Lung (tissue), 12 donors: ENCODE results near the gene SLF2. TPM values are rescaled to one million over a fixed set of nuclear protein-coding genes. Genes with fewer than 3 reads are reported as not detected.

Experiments
- ATAC-seq: fragments of 200-7000 bp; cut with Tn5 transposase; one replicate; pipeline ENCODE4 v1.9.1; 2020; ENCODE audit warnings: moderate number of reproducible peaks; ENCODE audit not compliant: insufficient read depth, low FRiP score
- DNase-seq, 3 donors: peaks; one replicate each; pipeline ENCODE4 v3.0.0-alpha.2; 2013 to 2017
- H3K27ac ChIP-seq, 2 donors: one replicate each; pipeline ENCODE4 v1.5.1; 2013; ENCODE audit warnings: mild to moderate bottlenecking in 2 of 2, moderate library complexity in 2 of 2, control low read depth in 1 of 2, inconsistent platforms in 1 of 2, low read depth in 1 of 2, low read length in 1 of 2
- H3K27me3 ChIP-seq, 3 donors: one replicate each; pipeline ENCODE4 v1.5.1; 2013; ENCODE audit warnings: low read length in 2 of 3; ENCODE audit not compliant: control insufficient read depth in 3 of 3, insufficient read depth in 3 of 3
- H3K36me3 ChIP-seq, 4 donors: one replicate each; pipeline ENCODE4 v1.5.1; 2013; ENCODE audit warnings: low read length in 4 of 4, mild to moderate bottlenecking in 1 of 4, moderate library complexity in 1 of 4; ENCODE audit not compliant: control insufficient read depth in 4 of 4, insufficient read depth in 4 of 4
- H3K4me1 ChIP-seq, 5 donors: one replicate each; pipeline ENCODE4 v1.5.1; 2013; ENCODE audit warnings: low read length in 5 of 5, mild to moderate bottlenecking in 2 of 5, moderate library complexity in 1 of 5; ENCODE audit not compliant: control insufficient read depth in 5 of 5, insufficient read depth in 5 of 5
- H3K4me3 ChIP-seq: one replicate; pipeline ENCODE4 v1.5.1; 2013; ENCODE audit warnings: mild to moderate bottlenecking, control low read depth, moderate library complexity
- H3K9ac ChIP-seq, 2 donors: one replicate each; pipeline ENCODE4 v1.5.1; 2013; ENCODE audit warnings: low read length in 2 of 2, control low read depth in 1 of 2; ENCODE audit not compliant: insufficient read depth in 1 of 2
- H3K9me3 ChIP-seq, 4 donors: one replicate each; pipeline ENCODE4 v1.5.1; 2013; ENCODE audit warnings: low read length in 3 of 4, mild to moderate bottlenecking in 1 of 4, moderate library complexity in 1 of 4; ENCODE audit not compliant: control insufficient read depth in 4 of 4, insufficient read depth in 3 of 4
- WGBS, 2 donors: extraction: QIAGEN DNeasy Blood & Tissue Kit; methylation state at CpG; one replicate each; pipeline ENCODE4 v1.1.7; 2013; 5-methylcytosine and 5-hydroxymethylcytosine counted together
- polyA plus RNA-seq, 2 donors: library from polyadenylated mRNA; stranded (reverse); fragments of 200-250 nt; gene quantifications; one replicate each; pipeline ENCODE4 v1.2.1, GENCODE V29; 2013
- total RNA-seq, 2 donors: library from RNA; depleted of rRNA in 1 of 2; stranded (reverse); fragments of >200 nt in 1 of 2; gene quantifications; one replicate each; pipeline ENCODE4 v1.2.1, GENCODE V29; 2014 to 2021
- TF ChIP-seq, protein P1 (sequence below): IDR thresholded peaks from 2 replicates; pipeline ENCODE4 v1.5.1; 2012; ENCODE audit warnings: mild to moderate bottlenecking; ENCODE audit errors: control extremely low read depth, extremely low read depth
- donor health status: control.
- donor health status: control.
- donor health status: Bipolar disorder and iron deficiency.
- donor health status: healthy.
- donor health status: DM: yes; HTN: yes; CAD: no.

The SLF2 gene
- total and polyA plus RNA-seq, 4 donors: 7.1 to 60.0 (median 21.8) TPM

DNA sequence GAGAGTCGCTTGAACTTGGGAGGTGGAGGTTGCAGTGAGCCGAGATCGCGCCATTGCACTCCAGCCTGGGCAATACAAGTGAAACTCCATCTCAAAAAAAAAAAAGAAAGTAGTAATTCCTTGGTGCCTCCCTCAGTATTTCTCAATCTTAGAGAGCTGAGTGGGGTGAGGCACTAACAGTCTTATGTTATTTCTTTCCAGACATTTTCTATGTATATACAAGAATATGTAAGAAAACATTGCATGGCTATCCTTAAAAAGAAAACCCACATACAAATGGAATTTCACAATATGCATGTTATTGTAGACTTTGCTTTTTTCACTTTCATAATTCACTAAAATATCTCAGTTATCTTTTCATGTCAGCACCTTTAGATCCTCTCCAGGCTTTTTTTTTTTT is 13.6 kb upstream of the SLF2 start:
- ATAC-seq (no peak), DNase-seq (no peak)
- 85 to 98% methylated on average over 4 of the region's 4 CpGs for WGBS, 2 donors
- no peaks in the 10 kb centered on the region for H3K36me3 ChIP-seq
- H3K9ac ChIP-seq: no peak overlapping the region
- H3K9me3 ChIP-seq: no peaks in the 10 kb centered on the region
- peaks cover 0 to 2% (median 0%) of the 10 kb centered on the region in 3 donors for H3K27me3 ChIP-seq
- TF ChIP-seq, protein P1, sequence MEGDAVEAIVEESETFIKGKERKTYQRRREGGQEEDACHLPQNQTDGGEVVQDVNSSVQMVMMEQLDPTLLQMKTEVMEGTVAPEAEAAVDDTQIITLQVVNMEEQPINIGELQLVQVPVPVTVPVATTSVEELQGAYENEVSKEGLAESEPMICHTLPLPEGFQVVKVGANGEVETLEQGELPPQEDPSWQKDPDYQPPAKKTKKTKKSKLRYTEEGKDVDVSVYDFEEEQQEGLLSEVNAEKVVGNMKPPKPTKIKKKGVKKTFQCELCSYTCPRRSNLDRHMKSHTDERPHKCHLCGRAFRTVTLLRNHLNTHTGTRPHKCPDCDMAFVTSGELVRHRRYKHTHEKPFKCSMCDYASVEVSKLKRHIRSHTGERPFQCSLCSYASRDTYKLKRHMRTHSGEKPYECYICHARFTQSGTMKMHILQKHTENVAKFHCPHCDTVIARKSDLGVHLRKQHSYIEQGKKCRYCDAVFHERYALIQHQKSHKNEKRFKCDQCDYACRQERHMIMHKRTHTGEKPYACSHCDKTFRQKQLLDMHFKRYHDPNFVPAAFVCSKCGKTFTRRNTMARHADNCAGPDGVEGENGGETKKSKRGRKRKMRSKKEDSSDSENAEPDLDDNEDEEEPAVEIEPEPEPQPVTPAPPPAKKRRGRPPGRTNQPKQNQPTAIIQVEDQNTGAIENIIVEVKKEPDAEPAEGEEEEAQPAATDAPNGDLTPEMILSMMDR: no peak
- peaks cover 0 to 9% (median 0%) of the 10 kb centered on the region in 5 donors for H3K4me1 ChIP-seq
- H3K4me3 ChIP-seq: no peak overlapping the region
- H3K27ac ChIP-seq: no peak overlapping the region

DNA sequence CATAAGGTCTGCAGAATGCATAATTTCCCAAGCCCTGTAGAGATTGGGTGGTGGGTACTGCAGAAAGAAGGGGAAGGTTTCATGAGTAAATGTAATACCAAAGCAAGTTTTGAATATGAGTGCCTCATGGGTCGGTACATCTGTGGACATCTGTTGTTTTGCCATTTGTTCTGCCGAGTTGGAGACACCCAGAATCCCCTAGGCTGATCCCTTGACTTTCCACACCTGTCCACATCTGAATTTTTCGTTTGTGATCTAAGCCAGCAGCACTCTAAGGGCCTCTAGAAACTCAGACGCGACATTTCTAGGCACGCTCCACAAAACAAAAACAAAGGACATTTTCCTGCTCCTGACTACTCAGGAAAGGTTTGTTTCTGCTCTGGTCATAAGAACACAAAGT is 11.7 kb upstream of the SLF2 start:
- H3K27ac ChIP-seq: no peak overlapping the region
- peaks cover 0 to 4% (median 0%) of the 10 kb centered on the region in 5 donors for H3K4me1 ChIP-seq
- 78 to 86% methylated on average over 6 of the region's 6 CpGs for WGBS, 2 donors
- peaks cover 0 to 2% (median 0%) of the 10 kb centered on the region in 3 donors for H3K27me3 ChIP-seq
- H3K9me3 ChIP-seq: no peaks in the 10 kb centered on the region
- TF ChIP-seq, protein P1: no peak
- ATAC-seq (no peak), DNase-seq (no peak)
- no peaks in the 10 kb centered on the region for H3K36me3 ChIP-seq
- H3K9ac ChIP-seq: no peak overlapping the region
- no peak overlapping the region for H3K4me3 ChIP-seq

DNA sequence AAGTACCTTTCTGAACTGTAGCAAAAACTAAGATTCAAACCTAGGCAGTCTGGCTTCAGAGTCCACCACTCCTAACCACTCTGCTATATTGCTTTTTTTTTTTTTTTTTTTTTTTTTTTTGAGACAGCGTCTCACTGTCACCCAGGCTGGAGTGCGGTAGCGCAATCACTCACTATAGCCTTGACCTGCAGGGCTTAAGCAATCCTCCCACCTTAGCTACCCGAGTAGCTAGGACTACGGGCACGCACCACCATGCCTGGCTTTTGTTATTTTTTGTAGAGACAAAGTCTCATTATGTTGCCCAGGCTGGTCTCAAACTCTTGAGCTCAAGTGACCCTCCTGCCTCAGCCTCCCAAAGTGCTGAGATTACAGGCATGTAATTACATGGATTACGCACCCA is 10.1 kb upstream of the SLF2 start:
- DNase-seq (no peak), ATAC-seq (no peak)
- H3K27me3 ChIP-seq: peaks cover 0 to 2% (median 0%) of the 10 kb centered on the region in 3 donors
- WGBS, 2 donors: 89 to 95% methylated on average over 7 of the region's 7 CpGs
- H3K4me1 ChIP-seq: no peaks in the 10 kb centered on the region
- no peak overlapping the region for H3K9ac ChIP-seq
- no peaks in the 10 kb centered on the region for H3K9me3 ChIP-seq
- H3K36me3 ChIP-seq: no peaks in the 10 kb centered on the region
- no peak overlapping the region for H3K4me3 ChIP-seq
- H3K27ac ChIP-seq: no peak overlapping the region
- TF ChIP-seq, protein P1: no peak

DNA sequence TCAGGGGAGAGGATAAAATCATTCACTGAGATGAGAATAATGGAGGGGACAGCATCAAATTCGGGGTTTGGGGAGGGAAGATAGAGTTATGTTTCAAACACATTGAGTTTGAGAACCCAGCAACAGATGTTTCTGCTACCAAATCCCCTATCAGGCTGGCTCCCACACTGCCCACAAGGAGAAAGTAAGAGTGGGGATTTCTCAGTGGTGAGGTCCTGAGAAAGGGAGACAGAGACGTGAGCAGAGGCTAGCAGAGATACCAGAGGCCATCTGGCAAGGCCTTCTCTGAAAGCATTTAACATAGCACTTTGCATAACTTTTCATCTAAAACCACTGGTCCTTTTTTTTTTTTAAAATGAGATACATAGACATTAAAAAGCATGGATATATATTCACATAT is 7.8 kb upstream of the SLF2 start:
- Histone ChIP-seq H3K9ac (no peak overlapping the region), H3K27ac (no peak overlapping the region), H3K36me3 (no peaks in the 10 kb centered on the region), H3K4me1 (peaks cover 0 to 8% (median 7%) of the 10 kb centered on the region in 5 donors), H3K4me3 (no peak overlapping the region), H3K27me3 (peaks cover 0 to 2% (median 0%) of the 10 kb centered on the region in 3 donors), H3K9me3 (no peaks in the 10 kb centered on the region)
- DNase-seq: no peak
- TF ChIP-seq, protein P1: no peak
- WGBS, 2 donors: 84 to 91% methylated on average over 2 of the region's 2 CpGs
- no peak for ATAC-seq
